ENCODE data around the gene BIN1.

The BIN1 gene

DNA sequence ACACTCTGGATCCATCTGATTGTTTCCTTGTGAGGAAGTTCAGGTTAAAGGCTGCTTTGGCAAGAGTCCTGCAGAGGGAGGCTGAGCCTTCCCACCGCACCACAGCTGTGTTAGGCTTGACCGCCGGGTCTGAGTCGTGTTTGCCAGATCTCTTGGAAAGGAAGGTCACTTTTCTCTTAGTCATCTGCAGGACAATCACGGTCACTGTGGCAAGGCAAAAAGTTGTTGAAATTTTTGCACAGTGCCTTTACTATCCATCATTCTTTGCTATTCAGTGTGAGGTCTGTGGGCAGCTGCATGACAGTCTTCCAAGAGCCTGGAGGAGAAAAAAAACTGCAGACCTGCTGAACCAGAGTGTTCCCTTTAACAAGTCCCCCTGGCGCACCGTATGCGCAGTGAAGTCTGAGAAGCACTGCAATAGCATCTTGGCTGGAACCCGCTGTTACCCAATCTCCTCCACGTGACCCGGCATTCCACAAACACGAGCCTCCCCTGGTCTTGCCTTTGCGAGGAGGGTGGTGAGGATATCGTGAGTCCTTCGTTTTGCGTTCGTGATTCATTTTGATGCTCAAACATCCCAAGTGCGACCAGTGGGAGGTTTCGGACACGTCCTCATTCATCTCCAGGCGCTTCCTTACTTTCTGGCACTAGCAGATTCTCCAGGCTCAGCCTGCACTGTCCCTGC is 23.0 kb downstream of the BIN1 start:
- no peak for TF ChIP-seq TAF1 (IDR thresholded peaks at IDR 0.05; ENCODE audit: borderline replicate concordance, insufficient read depth, low read length)
- no peak for TF ChIP-seq POLR2AphosphoS5 (IDR thresholded peaks at IDR 0.05; ENCODE audit: low read depth, low read length)
- no peak for TF ChIP-seq FOXP2 (optimal IDR thresholded peaks at IDR 0.05; ENCODE audit: borderline replicate concordance, extremely low read depth, extremely low read length, insufficient read depth)
- TF ChIP-seq, protein P1, sequence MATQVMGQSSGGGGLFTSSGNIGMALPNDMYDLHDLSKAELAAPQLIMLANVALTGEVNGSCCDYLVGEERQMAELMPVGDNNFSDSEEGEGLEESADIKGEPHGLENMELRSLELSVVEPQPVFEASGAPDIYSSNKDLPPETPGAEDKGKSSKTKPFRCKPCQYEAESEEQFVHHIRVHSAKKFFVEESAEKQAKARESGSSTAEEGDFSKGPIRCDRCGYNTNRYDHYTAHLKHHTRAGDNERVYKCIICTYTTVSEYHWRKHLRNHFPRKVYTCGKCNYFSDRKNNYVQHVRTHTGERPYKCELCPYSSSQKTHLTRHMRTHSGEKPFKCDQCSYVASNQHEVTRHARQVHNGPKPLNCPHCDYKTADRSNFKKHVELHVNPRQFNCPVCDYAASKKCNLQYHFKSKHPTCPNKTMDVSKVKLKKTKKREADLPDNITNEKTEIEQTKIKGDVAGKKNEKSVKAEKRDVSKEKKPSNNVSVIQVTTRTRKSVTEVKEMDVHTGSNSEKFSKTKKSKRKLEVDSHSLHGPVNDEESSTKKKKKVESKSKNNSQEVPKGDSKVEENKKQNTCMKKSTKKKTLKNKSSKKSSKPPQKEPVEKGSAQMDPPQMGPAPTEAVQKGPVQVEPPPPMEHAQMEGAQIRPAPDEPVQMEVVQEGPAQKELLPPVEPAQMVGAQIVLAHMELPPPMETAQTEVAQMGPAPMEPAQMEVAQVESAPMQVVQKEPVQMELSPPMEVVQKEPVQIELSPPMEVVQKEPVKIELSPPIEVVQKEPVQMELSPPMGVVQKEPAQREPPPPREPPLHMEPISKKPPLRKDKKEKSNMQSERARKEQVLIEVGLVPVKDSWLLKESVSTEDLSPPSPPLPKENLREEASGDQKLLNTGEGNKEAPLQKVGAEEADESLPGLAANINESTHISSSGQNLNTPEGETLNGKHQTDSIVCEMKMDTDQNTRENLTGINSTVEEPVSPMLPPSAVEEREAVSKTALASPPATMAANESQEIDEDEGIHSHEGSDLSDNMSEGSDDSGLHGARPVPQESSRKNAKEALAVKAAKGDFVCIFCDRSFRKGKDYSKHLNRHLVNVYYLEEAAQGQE (IDR thresholded peaks at IDR 0.05; ENCODE audit: insufficient read depth in 1 of 2, low read depth in 2 of 2, low read length in 2 of 2): no peak
- no peak for TF ChIP-seq SIN3A (IDR thresholded peaks at IDR 0.05; ENCODE audit: borderline replicate concordance, insufficient read depth, low read length)

DNA sequence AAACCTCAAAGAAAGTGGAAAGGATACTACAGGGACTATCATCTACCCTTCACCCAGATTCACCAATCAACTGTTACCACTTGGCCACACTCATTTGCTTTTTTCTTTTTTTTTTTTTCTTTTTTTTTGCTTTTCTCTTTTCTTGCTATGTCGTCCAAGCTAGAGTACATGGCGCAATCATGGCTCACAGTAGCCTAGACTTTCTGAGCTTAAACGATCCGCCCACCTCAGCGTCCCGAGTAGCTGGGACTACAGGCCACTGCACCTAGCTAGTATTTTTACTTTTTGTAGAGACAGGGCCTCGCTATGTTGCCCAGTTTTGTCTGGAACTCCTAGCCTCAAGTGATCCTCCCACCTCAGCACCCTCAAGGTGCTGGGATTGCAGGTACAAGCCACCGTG is 24.0 kb downstream of the BIN1 start:
- TF ChIP-seq SIN3A (IDR thresholded peaks at IDR 0.05; ENCODE audit: borderline replicate concordance, insufficient read depth, low read length) (no peak), FOXP2 (optimal IDR thresholded peaks at IDR 0.05; ENCODE audit: borderline replicate concordance, extremely low read depth, extremely low read length, insufficient read depth) (no peak), TAF1 (IDR thresholded peaks at IDR 0.05; ENCODE audit: borderline replicate concordance, insufficient read depth, low read length) (no peak), POLR2AphosphoS5 (IDR thresholded peaks at IDR 0.05; ENCODE audit: low read depth, low read length) (no peak)
- TF ChIP-seq, protein P1 (IDR thresholded peaks at IDR 0.05; ENCODE audit: insufficient read depth in 1 of 2, low read depth in 2 of 2, low read length in 2 of 2): no peak

DNA sequence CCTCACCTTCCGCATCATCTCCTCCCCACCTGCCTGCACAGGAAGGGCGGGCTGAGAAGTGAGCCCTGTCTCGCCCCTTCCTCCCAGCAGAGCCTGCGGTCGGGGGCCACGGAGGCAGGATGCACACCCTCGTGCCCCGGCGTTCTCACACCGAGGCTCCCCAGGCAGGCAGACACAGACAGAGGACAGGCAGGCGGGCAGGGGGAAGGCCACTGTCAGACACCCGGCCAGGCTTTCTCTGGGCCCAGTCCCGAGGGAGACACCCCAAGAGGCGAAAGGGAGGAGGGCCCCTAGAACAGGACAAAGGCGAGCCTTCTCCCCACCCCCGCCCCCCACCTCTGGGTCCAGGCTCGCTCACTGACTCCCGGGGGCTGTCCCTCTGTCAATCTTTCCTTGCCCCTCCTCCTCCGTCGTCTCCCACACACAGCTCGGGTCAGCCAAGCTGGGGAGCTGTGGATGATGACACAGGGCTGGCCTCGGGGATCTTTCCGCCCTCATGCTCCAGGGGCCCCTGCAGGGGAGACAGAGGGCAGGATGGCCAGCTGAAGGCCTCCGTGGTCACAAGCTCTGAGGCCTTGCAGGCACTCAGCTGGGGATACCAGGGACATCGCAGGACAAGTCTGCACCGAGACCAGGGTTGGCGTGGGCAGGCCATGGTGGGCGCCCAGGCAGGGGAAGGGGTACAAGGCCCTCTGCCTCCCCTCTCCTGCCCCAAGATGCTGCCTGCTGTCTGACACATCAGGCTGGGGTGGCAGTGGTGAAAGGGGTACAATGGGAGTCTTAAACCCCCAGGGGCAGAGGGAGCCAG is 24.9 kb downstream of the BIN1 start:
- TF ChIP-seq POLR2AphosphoS5 (IDR thresholded peaks at IDR 0.05; ENCODE audit: low read depth, low read length) (no peak), SIN3A (IDR thresholded peaks at IDR 0.05; ENCODE audit: borderline replicate concordance, insufficient read depth, low read length) (no peak), FOXP2 (optimal IDR thresholded peaks at IDR 0.05; ENCODE audit: borderline replicate concordance, extremely low read depth, extremely low read length, insufficient read depth) (no peak), TAF1 (IDR thresholded peaks at IDR 0.05; ENCODE audit: borderline replicate concordance, insufficient read depth, low read length) (no peak)
- TF ChIP-seq, protein P1 (IDR thresholded peaks at IDR 0.05; ENCODE audit: insufficient read depth in 1 of 2, low read depth in 2 of 2, low read length in 2 of 2): no peak

DNA sequence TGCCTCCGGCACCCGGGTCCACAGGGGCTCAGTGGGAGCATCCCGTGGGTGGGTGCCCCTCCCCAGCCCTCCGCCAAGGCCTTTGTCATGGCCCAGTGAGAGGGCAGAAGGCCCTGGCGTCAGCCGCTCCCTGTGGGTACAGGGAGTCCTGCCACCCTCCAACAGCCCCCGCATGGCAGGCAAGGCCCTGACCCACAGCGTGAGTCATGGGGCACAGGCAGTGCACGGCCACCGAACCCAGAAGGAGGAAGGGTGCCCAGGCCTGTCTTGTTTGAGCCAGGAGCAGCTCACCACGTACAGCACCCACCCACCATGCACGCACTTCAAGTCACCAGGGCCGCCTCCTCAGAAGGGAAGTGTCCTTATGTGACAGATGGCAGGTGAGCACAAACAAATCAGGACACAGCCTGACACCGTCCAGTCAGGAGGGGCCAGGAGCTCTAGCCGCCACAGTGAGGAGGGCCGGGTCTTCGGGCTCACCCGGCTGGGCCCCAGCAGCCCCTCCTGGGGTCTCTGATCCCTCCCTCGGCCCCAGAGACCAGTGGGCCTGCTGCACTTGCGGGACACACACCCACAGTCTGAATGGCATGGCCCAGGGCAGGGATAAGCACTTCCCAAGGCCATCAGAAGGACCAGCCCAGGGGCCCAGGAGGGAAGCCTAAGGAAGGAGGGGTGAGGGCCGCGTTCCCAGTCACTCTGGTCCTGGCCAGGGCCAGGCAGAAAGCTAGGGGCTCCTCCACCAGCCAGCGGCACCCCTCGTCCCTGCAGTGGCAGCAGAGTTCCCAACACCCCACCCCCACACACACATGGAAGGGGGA is 25.8 kb downstream of the BIN1 start:
- TF ChIP-seq SIN3A (IDR thresholded peaks at IDR 0.05; ENCODE audit: borderline replicate concordance, insufficient read depth, low read length): no peak
- no peak for TF ChIP-seq POLR2AphosphoS5 (IDR thresholded peaks at IDR 0.05; ENCODE audit: low read depth, low read length)
- TF ChIP-seq, protein P1 (IDR thresholded peaks at IDR 0.05; ENCODE audit: insufficient read depth in 1 of 2, low read depth in 2 of 2, low read length in 2 of 2): no peak
- no peak for TF ChIP-seq FOXP2 (optimal IDR thresholded peaks at IDR 0.05; ENCODE audit: borderline replicate concordance, extremely low read depth, extremely low read length, insufficient read depth)
- no peak for TF ChIP-seq TAF1 (IDR thresholded peaks at IDR 0.05; ENCODE audit: borderline replicate concordance, insufficient read depth, low read length)

All from PFSK-1 (cell line).